Measurements from ENCODE around the gene ARMC9. TPM values are rescaled to one million over a fixed set of nuclear protein-coding genes. Genes with fewer than 3 reads are reported as not detected.

The ARMC9 gene
- total RNA-seq, 1 donor from 2014 or later = 35.2 TPM

- H3K27ac Mint-ChIP-seq = peak overlapping the region; percentile 85
- peak; percentile 94 for TF ChIP-seq CTCF (conservative IDR thresholded peaks at IDR 0.05)
Measured at GRCh38 chr2:231411831-231412617, 213.6 kb downstream of the ARMC9 start.

GRCh38 chr2:231412618-231412963, 214.2 kb downstream of the ARMC9 start:
- TF ChIP-seq CTCF (conservative IDR thresholded peaks at IDR 0.05) = no peak
- Mint-ChIP-seq H3K36me3 (no peaks in the 10 kb centered on the region), H3K27ac (no peak overlapping the region), H3K4me1 (ENCODE audit: unreplicated experiment) (peaks cover 14% of the 10 kb centered on the region), H3K9me3 (no peaks in the 10 kb centered on the region), H3K27me3 (peaks cover 12% of the 10 kb centered on the region), H3K4me3 (peak overlapping the region; percentile 82)
- no peak for DNase-seq (ENCODE audit: extremely low spot score, unreplicated experiment)

More at GRCh38 chr2:231411831-231412617, 213.6 kb downstream of the ARMC9 start:
- DNase-seq (ENCODE audit: extremely low spot score, unreplicated experiment) = peak; percentile 94
- Mint-ChIP-seq H3K9me3 (no peaks in the 10 kb centered on the region), H3K4me1 (ENCODE audit: unreplicated experiment) (peaks cover 14% of the 10 kb centered on the region), H3K4me3 (peak overlapping the region; percentile 87), H3K36me3 (no peaks in the 10 kb centered on the region), H3K27me3 (peaks cover 12% of the 10 kb centered on the region)

- H3K27ac Mint-ChIP-seq = peak overlapping the region; percentile 59
- no peak for TF ChIP-seq CTCF (conservative IDR thresholded peaks at IDR 0.05)
- no peak for DNase-seq (ENCODE audit: extremely low spot score, unreplicated experiment)
- peaks cover 14% of the 10 kb centered on the region for H3K4me1 Mint-ChIP-seq (ENCODE audit: unreplicated experiment)
- no peaks in the 10 kb centered on the region for H3K36me3 Mint-ChIP-seq
- H3K9me3 Mint-ChIP-seq = no peaks in the 10 kb centered on the region
- H3K27me3 Mint-ChIP-seq = peaks cover 12% of the 10 kb centered on the region
- no peak overlapping the region for H3K4me3 Mint-ChIP-seq
Measured at GRCh38 chr2:231413456-231413855, 215.0 kb downstream of the ARMC9 start.

GRCh38 chr2:231413921-231414476, 215.6 kb downstream of the ARMC9 start:
- TF ChIP-seq CTCF (conservative IDR thresholded peaks at IDR 0.05) = no peak
- no peaks in the 10 kb centered on the region for H3K9me3 Mint-ChIP-seq
- peaks cover 14% of the 10 kb centered on the region for H3K4me1 Mint-ChIP-seq (ENCODE audit: unreplicated experiment)
- H3K36me3 Mint-ChIP-seq = no peaks in the 10 kb centered on the region
- peak overlapping the region; percentile 60 for H3K4me3 Mint-ChIP-seq
- no peak for DNase-seq (ENCODE audit: extremely low spot score, unreplicated experiment)
- peak overlapping the region; percentile 59 for H3K27ac Mint-ChIP-seq
- H3K27me3 Mint-ChIP-seq = peaks cover 12% of the 10 kb centered on the region

- no peak overlapping the region for H3K27ac Mint-ChIP-seq
- no peaks in the 10 kb centered on the region for H3K36me3 Mint-ChIP-seq
- DNase-seq (ENCODE audit: extremely low spot score, unreplicated experiment) = no peak
Measured at GRCh38 chr2:231415029-231415428, 216.6 kb downstream of the ARMC9 start.

More at GRCh38 chr2:231415029-231415428, 216.6 kb downstream of the ARMC9 start:
- TF ChIP-seq CTCF (conservative IDR thresholded peaks at IDR 0.05) = no peak
- Mint-ChIP-seq H3K27me3 (peaks cover 12% of the 10 kb centered on the region), H3K4me1 (ENCODE audit: unreplicated experiment) (peaks cover 14% of the 10 kb centered on the region), H3K9me3 (no peaks in the 10 kb centered on the region), H3K4me3 (no peak overlapping the region)
